ENCODE results near the gene AMN. TPM values are rescaled to one million over a fixed set of nuclear protein-coding genes. Genes with fewer than 3 reads are reported as not detected.

The AMN gene
- total RNA-seq, 3 donors from 2014 or later = 0.16 to 0.88 (median 0.66) TPM

- no peaks in the 10 kb centered on the region for H3K27me3 ChIP-seq
- no peak overlapping the region for H3K27ac ChIP-seq
- H3K36me3 ChIP-seq = no peaks in the 10 kb centered on the region
- H3K4me3 ChIP-seq = no peak overlapping the region
- DNase-seq (ENCODE audit: low spot score in 2 of 2) = no peak
- no peaks in the 10 kb centered on the region for H3K4me1 ChIP-seq
- TF ChIP-seq CTCF (IDR thresholded peaks at IDR 0.05) = no peak
- no peak for TF ChIP-seq POLR2AphosphoS5 (IDR thresholded peaks at IDR 0.05)
- no peak for TF ChIP-seq POLR2A (IDR thresholded peaks at IDR 0.05)
- intact Hi-C loops (cut with DNase I; ENCODE audit: low total_unique reads) = no loop called here
- no peaks in the 10 kb centered on the region for H3K9me3 ChIP-seq
Observed at GRCh38 chr14:102909462-102909861, 13.0 kb upstream of the AMN start.

GRCh38 chr14:102909911-102910310, 12.6 kb upstream of the AMN start:
- DNase-seq (ENCODE audit: low spot score in 2 of 2) = no peak
- intact Hi-C loops (cut with DNase I; ENCODE audit: low total_unique reads) = no loop called here
- H3K4me1 ChIP-seq = no peaks in the 10 kb centered on the region
- H3K4me3 ChIP-seq = no peak overlapping the region
- no peaks in the 10 kb centered on the region for H3K36me3 ChIP-seq
- no peaks in the 10 kb centered on the region for H3K9me3 ChIP-seq
- H3K27me3 ChIP-seq = no peaks in the 10 kb centered on the region
- TF ChIP-seq POLR2AphosphoS5 (IDR thresholded peaks at IDR 0.05) (no peak), POLR2A (IDR thresholded peaks at IDR 0.05) (no peak), CTCF (IDR thresholded peaks at IDR 0.05) (no peak)
- no peak overlapping the region for H3K27ac ChIP-seq

GRCh38 chr14:102910442-102910841, 12.0 kb upstream of the AMN start:
- TF ChIP-seq POLR2A (IDR thresholded peaks at IDR 0.05) = no peak
- TF ChIP-seq CTCF (IDR thresholded peaks at IDR 0.05) = no peak
- no peak for TF ChIP-seq POLR2AphosphoS5 (IDR thresholded peaks at IDR 0.05)
- Histone ChIP-seq H3K4me3 (no peak overlapping the region), H3K9me3 (no peaks in the 10 kb centered on the region), H3K4me1 (no peaks in the 10 kb centered on the region), H3K36me3 (no peaks in the 10 kb centered on the region), H3K27ac (no peak overlapping the region), H3K27me3 (no peaks in the 10 kb centered on the region)
- no peak for DNase-seq (ENCODE audit: low spot score in 2 of 2)
- intact Hi-C loops (cut with DNase I; ENCODE audit: low total_unique reads) = no loop called here

- intact Hi-C loops (cut with DNase I; ENCODE audit: low total_unique reads) = no loop called here
- Histone ChIP-seq H3K36me3 (no peaks in the 10 kb centered on the region), H3K27ac (no peak overlapping the region), H3K9me3 (no peaks in the 10 kb centered on the region), H3K4me1 (no peaks in the 10 kb centered on the region), H3K4me3 (no peak overlapping the region), H3K27me3 (no peaks in the 10 kb centered on the region)
- TF ChIP-seq POLR2AphosphoS5 (IDR thresholded peaks at IDR 0.05) (no peak), CTCF (IDR thresholded peaks at IDR 0.05) (no peak), POLR2A (IDR thresholded peaks at IDR 0.05) (no peak)
- DNase-seq (ENCODE audit: low spot score in 2 of 2) = no peak
Observed at GRCh38 chr14:102911541-102911951, 10.9 kb upstream of the AMN start.

GRCh38 chr14:102911991-102912761, 10.3 kb upstream of the AMN start:
- intact Hi-C loops (cut with DNase I; ENCODE audit: low total_unique reads) = no loop called here
- Histone ChIP-seq H3K9me3 (no peaks in the 10 kb centered on the region), H3K27me3 (no peaks in the 10 kb centered on the region), H3K4me1 (no peaks in the 10 kb centered on the region), H3K36me3 (no peaks in the 10 kb centered on the region), H3K27ac (no peak overlapping the region), H3K4me3 (no peak overlapping the region)
- no peak for DNase-seq (ENCODE audit: low spot score in 2 of 2)
- TF ChIP-seq POLR2AphosphoS5 (IDR thresholded peaks at IDR 0.05) (no peak), POLR2A (IDR thresholded peaks at IDR 0.05) (no peak), CTCF (IDR thresholded peaks at IDR 0.05) (no peak)

All from breast epithelium (tissue), 4 donors.